Upper lobe of left lung (tissue), 4 donors: ENCODE results near the gene SALL1.

ENCODE experiments used
- POLR2A ChIP-seq, 4 donors: fragments of 450-650 bp; IDR thresholded peaks; one replicate each; pipeline ENCODE4 v1.5.1; 2016 to 2017; ENCODE audit warnings: antibody characterized with exemption in 4 of 4, mild to moderate bottlenecking in 2 of 4
- TF ChIP-seq, protein P1 (sequence below), 6 experiments: fragments of 450-650 bp in 4 of 6; fragments of 200-600 bp in 2 of 6; sonication (generic) in 2 of 6; IDR thresholded peaks; one replicate each; pipeline ENCODE4 v1.5.1; 2016 to 2019; ENCODE audit warnings: antibody characterized with exemption in 6 of 6

DNA sequence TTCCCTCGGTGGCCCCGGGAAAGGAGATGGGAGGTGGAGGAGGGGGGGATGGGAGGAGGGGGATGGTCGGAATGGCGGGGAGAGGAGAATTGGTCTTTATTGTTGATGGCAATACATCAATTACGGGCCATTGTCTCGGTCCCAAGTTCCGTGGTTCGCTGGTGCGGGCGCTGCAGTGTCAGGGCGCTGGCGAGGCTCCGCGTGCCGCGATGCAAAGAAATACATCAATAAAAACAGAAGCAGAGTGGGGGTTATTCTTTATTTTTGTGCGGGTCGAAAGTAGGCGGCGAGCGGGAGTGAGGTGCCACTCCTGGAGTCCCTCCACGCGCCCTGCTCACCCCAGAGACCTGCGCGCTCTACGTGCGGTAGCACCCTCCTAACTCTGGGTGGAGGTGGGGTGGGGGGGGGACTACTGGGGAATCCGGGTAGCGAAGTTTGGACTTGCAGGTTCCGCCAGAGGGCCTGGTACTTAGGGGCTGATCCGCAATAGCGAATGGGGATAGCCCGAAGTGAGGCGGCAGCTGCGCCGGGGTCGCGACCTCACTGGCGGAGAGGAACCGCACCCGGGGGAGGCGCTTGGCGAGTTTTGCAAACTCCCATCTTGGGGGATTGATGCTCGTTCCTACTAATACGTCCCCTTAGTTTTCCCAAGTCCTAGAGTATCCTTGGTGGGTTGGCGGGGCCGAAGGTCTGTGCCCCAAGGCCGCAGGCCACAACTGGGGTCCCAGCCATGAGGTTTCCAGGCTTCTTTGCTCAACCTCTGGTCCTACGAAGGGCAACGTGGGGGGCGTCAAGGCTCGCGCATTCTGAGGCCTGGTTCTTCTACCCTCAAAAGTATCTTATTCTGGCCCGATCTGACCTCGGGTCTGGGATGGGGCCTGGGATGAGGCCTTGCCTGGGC is 3.5 kb upstream of the SALL1 start:
- TF ChIP-seq, protein P1, sequence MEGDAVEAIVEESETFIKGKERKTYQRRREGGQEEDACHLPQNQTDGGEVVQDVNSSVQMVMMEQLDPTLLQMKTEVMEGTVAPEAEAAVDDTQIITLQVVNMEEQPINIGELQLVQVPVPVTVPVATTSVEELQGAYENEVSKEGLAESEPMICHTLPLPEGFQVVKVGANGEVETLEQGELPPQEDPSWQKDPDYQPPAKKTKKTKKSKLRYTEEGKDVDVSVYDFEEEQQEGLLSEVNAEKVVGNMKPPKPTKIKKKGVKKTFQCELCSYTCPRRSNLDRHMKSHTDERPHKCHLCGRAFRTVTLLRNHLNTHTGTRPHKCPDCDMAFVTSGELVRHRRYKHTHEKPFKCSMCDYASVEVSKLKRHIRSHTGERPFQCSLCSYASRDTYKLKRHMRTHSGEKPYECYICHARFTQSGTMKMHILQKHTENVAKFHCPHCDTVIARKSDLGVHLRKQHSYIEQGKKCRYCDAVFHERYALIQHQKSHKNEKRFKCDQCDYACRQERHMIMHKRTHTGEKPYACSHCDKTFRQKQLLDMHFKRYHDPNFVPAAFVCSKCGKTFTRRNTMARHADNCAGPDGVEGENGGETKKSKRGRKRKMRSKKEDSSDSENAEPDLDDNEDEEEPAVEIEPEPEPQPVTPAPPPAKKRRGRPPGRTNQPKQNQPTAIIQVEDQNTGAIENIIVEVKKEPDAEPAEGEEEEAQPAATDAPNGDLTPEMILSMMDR (IDR thresholded peaks at IDR 0.05), result no peak
- TF ChIP-seq POLR2A (IDR thresholded peaks at IDR 0.05), result no peak
